Measurements from ENCODE around the gene DDT. TPM values are rescaled to one million over a fixed set of nuclear protein-coding genes. Genes with fewer than 3 reads are reported as not detected.

The DDT gene
- total RNA-seq, 6 donors from 2014 or later, result 113 to 190 (median 127) TPM

- H3K4me1 ChIP-seq, result no peaks in the 10 kb centered on the region
- no peaks in the 10 kb centered on the region for H3K36me3 ChIP-seq
- H3K4me3 ChIP-seq, result no peak overlapping the region
- ATAC-seq (ENCODE audit: low FRiP score in 2 of 2) (no peak), DNase-seq (peak in 1 of 2 donors; percentile 76)
- no peaks in the 10 kb centered on the region for H3K9me3 ChIP-seq
- 73 to 74% methylated on average over 3 to 10 of the region's 10 CpGs for WGBS, 2 donors
- H3K27ac ChIP-seq, result no peak overlapping the region
- TF ChIP-seq POLR2AphosphoS5 (IDR thresholded peaks at IDR 0.05) (no peak), POLR2A (IDR thresholded peaks at IDR 0.05) (no peak), EP300 (IDR thresholded peaks at IDR 0.05) (no peak), CTCF (IDR thresholded peaks at IDR 0.05) (no peak)
- H3K27me3 ChIP-seq, result no peaks in the 10 kb centered on the region
Measured at GRCh38 chr22:24006207-24006913, 32.1 kb upstream of the DDT start.

- Histone ChIP-seq H3K4me1 (no peaks in the 10 kb centered on the region), H3K27me3 (no peaks in the 10 kb centered on the region), H3K27ac (no peak within 1 kb of the TSS), H3K9me3 (no peaks in the 10 kb centered on the region), H3K4me3 (no peak within 1 kb of the TSS), H3K36me3 (no peaks in the 10 kb centered on the region)
- ATAC-seq (ENCODE audit: low FRiP score in 2 of 2) (no peak), DNase-seq (no peak)
- WGBS, 2 donors, result 75 to 79% methylated on average over 6 of the region's 6 CpGs
- TF ChIP-seq POLR2AphosphoS5 (IDR thresholded peaks at IDR 0.05) (no peak), EP300 (IDR thresholded peaks at IDR 0.05) (no peak), CTCF (IDR thresholded peaks at IDR 0.05) (no peak), POLR2A (IDR thresholded peaks at IDR 0.05) (no peak)
Measured at GRCh38 chr22:24005201-24005600, 31.0 kb upstream of the DDT start, which contains the start of gene GSTT4. TSS of gene GSTT4 (minus strand) at chr22:24005453. CDS start at chr22:24005356, 97 bp downstream.

GRCh38 chr22:24003887-24004286 is 29.6 kb upstream of the DDT start:
- DNase-seq (no peak), ATAC-seq (ENCODE audit: low FRiP score in 2 of 2) (no peak)
- TF ChIP-seq POLR2A (IDR thresholded peaks at IDR 0.05) (no peak), POLR2AphosphoS5 (IDR thresholded peaks at IDR 0.05) (no peak)
- Histone ChIP-seq H3K36me3 (no peaks in the 10 kb centered on the region), H3K9me3 (no peaks in the 10 kb centered on the region), H3K27me3 (no peaks in the 10 kb centered on the region), H3K4me3 (no peak overlapping the region), H3K27ac (no peak overlapping the region), H3K4me1 (no peaks in the 10 kb centered on the region)
- 80 to 85% methylated on average over 9 of the region's 9 CpGs for WGBS, 2 donors

GRCh38 chr22:24002851-24003250 is 28.6 kb upstream of the DDT start:
- TF ChIP-seq EP300 (IDR thresholded peaks at IDR 0.05) (no peak), CTCF (IDR thresholded peaks at IDR 0.05) (no peak), POLR2AphosphoS5 (IDR thresholded peaks at IDR 0.05) (no peak), POLR2A (IDR thresholded peaks at IDR 0.05) (no peak)
- Histone ChIP-seq H3K36me3 (no peaks in the 10 kb centered on the region), H3K9me3 (no peaks in the 10 kb centered on the region), H3K4me3 (no peak overlapping the region), H3K27ac (no peak overlapping the region), H3K4me1 (no peaks in the 10 kb centered on the region), H3K27me3 (no peaks in the 10 kb centered on the region)
- 73 to 82% methylated on average over 5 of the region's 5 CpGs for WGBS, 2 donors
- no peak for ATAC-seq (ENCODE audit: low FRiP score in 2 of 2)
- DNase-seq, result no peak

- no peak for ATAC-seq (ENCODE audit: low FRiP score in 2 of 2)
- Histone ChIP-seq H3K4me3 (no peak overlapping the region), H3K9me3 (no peaks in the 10 kb centered on the region), H3K36me3 (no peaks in the 10 kb centered on the region), H3K27ac (no peak overlapping the region), H3K27me3 (no peaks in the 10 kb centered on the region), H3K4me1 (no peaks in the 10 kb centered on the region)
- 89 to 93% methylated on average over 10 of the region's 10 CpGs for WGBS, 2 donors
- TF ChIP-seq EP300 (IDR thresholded peaks at IDR 0.05), result no peak
- TF ChIP-seq CTCF (IDR thresholded peaks at IDR 0.05), result no peak
- TF ChIP-seq POLR2AphosphoS5 (IDR thresholded peaks at IDR 0.05), result no peak
- no peak for TF ChIP-seq POLR2A (IDR thresholded peaks at IDR 0.05)
- DNase-seq, result no peak
Measured at GRCh38 chr22:24002272-24002671, 28.0 kb upstream of the DDT start.
